HG02642 (cell line): Measurements from ENCODE around the gene LMLN.
"Not testable (repeated sequence)": the region's sequence is repeated elsewhere in the genome, so short reads cannot be mapped to it uniquely, and the experiment has no call there.

Experiments used
- ATAC-seq: cut with Tn5 transposase; IDR thresholded peaks from one replicate; pipeline ENCODE4 v1.9.1; 2021; ENCODE audit warnings: mild to moderate bottlenecking; ENCODE audit not compliant: unreplicated experiment, poor library complexity

LMLN gene

DNA sequence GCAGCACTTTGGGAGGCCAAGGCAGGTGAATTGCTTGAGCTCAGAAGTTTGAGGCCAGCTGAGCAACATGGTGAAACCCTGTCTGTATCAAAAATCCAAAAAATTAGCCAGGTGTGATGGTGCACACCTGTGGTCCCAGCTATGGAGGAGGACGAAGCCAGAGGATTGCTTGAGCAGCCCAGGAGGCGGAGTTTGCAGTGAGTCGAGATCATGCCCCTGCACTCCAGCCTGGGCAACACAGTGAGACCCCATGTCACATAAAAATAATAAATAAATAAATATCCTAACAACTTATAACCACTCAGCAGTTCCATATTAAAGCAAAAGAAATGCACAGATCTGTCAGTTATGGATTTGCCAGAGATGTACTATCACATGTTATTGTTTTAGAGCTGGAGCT lies 62.6 kb downstream of the LMLN start:
- ATAC-seq, result no peak

DNA sequence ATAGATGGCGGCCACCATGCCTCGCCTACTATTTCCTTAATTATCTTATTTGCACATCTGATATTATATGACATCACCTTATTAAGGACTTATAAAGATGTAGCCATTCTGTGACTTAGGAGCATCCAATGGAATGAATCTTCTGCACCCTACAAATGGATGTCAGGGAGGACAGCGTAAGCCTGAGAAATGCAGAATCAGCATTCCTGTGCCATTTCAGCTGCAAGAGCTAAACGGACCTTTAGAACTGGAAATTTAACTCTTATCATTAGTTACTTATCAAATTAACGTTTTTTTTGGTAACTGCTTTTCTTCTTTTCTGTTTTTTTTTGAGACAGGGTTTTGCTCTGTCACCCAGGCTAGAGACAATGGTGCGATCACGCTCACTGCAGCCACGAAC lies 65.6 kb downstream of the LMLN start:
- ATAC-seq, result no peak

DNA sequence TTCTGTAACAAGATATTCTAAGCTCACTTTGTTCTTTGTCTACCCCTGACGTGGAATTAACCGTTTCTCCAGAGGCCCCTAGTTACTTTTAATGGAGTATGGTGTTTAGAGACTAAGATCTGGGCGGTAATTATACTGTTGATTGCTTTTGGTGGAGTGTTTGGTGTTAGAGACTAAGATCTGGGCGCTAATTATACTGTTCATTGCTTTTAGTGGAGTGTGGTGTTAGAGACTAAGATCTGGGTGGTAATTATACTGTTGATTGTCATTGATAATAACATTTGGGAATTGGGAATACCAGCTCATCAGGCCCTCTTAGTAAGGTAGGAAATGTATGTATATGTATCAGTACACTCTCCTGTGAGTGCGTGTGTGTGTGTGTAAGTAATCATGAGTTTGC lies 66.6 kb downstream of the LMLN start:
- no peak for ATAC-seq

DNA sequence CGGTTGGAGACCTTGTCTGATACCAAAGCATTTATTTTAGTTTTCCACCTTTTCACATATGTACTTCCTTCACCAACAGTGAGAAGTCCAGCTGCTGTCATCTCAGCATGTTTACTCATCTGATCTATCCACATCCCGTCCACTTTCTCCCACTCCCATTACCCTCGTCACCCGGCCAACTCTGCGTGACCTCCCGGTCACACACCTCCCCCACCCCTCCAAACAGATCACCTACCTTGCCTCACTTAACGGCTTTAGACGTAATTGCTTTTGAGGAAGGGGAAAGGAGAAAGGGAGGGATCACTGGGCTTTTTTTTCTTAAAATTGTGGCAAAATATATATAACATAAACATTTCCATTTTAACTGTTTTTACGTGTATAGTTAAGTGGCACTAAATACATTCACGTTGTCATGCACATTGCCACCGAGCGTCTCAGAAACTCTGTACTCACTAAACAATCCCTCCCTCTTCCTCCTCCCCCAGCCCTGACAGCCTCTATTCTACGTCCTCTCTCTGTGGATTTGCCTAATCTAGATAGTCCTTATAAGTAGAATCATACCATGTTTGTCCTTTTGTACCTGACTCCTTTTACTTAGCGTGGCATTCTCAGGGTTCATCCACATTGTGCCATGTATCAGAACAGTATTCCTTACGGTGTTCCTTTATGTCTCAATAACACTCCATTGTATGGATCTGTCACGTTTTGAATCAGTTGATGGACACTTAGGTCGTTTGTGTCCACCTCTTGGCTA lies 67.2 kb downstream of the LMLN start:
- ATAC-seq, result no peak

DNA sequence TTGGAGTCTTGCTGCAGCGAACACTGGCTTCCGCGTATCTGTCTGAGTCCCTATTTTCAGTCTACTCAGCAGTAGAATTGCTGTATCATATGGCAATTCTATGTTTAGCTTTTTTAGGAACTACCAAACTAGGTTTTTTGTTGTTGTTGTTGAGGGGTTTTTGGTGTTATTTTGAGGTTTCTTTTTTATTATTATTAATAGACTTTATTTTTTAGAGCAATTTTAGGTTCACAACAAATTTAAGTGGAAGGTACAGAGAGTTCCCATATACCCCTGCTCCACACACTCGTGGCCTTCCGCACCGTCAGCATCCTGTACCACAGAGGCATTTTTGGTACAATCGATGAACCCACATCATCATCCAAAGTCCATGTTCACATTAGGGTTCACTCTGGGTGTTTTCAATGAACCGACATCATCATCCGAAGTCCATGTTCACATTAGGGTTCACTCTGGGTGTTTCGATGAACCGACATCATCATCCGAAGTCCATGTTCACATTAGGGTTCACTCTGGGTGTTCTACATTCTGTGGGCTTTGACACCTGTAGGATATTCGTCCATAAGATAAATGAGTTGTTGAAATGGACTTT lies 67.9 kb downstream of the LMLN start:
- ATAC-seq, result no peak

DNA sequence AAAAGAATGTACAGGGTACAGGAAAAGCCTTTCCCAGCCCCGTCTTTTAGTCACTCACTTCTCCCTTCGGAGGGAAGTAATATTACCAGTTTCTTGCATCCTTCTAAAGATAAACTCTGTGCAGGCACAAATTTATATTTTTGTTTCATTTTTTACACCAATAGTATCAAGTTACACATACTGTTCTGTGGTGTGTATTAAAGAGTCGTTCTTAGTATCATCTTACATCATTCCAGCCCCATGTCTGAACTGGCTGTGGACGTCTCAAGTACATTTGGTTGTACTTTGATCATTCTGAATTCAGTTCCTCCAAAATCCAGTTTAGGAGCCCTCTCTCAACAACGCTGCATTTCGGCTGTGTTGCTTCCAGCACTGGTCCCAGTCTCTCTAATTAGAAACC lies 68.7 kb downstream of the LMLN start:
- ATAC-seq, result no peak

DNA sequence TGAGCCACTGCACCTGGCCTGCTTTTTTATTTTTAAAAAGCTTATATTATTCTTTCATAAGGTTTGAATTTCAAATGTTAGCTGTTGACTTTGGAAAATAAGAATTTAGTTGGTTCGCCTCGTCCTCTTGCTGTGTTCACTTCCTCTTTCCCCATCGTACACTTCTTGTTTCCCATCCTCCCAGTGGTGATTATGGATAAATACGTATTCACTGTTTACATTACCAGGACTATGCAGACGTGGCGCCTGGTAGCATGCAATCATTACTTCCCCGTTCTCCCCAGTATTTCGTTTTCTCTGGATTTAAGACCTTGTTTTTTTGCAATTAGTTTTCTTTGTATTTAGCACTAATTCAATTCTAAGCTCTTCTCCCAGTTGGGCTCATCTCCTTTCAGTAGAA lies 70.1 kb downstream of the LMLN start:
- no peak for ATAC-seq

DNA sequence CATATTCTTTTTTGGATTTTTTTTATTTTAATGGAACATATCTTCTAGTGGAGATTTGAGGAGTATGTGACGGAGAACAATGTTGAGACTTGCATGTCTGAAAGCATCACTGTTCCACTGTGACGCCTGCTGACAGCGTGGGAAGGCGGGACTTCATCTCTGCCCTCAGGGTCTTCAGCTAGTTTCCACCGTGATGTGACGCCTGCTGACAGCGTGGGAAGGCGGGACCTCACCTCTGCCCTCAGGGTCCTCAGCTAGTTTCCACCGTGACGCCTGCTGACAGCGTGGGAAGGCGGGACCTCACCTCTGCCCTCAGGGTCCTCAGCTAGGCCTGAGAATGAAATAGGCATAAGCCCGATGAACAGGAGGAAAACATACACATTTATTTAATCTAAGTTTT lies 70.7 kb downstream of the LMLN start:
- ATAC-seq, result no peak

DNA sequence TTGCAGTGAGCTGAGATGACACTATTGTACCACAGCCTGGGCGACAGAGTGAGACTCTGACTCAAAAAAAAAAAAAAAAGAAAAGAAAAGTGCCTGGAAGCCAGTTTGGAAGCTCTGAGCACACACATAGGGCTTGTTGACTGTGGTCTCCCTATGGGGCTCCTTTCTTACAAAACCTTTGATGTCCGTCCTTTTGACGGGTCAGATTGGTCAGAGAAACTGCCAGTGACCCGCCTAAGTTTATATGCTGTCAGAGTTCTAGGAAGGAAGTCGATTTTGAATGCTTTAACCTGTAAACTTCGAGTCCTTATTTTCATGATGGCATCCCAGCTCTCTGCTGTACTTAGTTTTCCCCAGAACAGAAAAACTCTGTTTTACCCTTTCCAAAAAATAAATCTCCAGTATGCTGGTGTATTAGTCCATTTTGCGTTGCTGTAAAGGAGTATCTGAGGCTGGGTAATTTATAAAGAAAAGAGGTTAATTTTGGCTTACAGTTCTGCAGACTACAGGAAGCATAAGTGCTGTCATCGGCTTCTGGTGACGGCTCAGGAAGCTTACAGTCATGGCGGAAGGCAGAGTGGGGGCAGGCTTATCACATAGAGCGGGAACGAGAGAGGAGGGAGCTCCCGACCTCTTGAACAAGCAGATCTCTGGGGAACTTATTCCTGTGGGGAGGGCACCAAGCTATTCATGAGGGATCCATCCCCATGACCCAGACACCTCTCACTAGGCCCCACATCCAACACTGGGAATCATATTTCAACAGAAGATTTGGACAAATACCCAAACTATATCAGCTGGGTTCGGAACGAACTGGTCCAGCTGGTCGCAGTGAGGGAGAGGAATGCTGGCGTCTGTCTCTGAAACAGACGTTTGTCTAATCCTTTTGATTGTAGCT lies 72.3 kb downstream of the LMLN start:
- ATAC-seq, result no peak

DNA sequence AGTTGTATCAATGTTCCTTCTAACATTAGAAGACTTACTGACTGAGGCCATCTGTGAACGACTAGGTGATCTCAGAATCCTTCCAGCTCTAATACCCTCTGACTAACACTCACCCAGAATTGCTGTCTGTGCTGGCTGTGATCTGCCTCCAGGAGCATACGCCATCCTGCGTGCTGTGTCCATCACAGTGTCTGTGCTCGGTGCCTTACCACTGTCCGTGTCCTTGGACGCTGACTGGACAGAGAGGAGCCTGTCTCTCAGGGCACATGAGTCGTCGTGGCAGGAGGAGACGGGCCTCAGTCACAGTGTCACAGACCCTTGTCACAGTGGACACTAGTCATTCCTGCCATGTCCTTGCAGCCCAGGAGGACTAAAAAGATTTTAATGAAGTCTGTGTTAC lies 83.1 kb downstream of the LMLN start:
- ATAC-seq, result no peak

DNA sequence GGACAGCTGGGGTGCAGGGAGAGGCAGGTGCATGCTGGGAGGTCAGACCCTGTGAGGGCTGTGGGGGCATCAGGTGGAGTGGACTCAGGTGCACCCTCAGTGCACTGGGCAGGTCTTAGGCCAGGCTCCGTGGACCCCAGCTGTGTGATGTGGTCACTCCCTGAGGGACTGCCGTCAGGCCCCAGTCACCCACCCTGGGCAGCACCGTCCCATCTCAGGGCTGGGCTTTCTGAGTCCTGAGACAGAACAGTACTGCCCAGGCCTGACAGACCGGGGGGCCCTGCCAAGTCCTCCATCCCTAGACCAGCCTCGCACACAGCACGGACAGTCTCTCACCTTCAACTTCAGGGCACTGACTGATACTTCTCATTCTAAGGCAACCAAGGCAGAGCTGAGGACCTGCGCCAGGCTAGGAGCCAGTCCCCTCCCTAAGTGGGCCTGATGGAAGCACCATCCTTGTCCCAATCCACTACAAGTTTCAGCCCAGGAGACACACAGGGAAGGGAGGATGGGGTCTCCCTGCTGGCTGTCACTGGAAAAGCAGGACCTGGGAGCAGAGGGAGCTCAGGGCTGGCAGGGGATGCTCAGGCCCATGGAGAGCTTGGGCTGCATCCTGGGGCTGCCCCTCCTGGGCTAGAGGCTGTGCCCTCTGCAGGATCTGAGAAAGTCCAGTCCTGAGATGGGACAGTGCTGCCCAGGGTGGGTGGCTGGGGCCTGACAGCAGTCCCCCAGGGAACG lies 86.3 kb downstream of the LMLN start:
- ATAC-seq, result no peak

DNA sequence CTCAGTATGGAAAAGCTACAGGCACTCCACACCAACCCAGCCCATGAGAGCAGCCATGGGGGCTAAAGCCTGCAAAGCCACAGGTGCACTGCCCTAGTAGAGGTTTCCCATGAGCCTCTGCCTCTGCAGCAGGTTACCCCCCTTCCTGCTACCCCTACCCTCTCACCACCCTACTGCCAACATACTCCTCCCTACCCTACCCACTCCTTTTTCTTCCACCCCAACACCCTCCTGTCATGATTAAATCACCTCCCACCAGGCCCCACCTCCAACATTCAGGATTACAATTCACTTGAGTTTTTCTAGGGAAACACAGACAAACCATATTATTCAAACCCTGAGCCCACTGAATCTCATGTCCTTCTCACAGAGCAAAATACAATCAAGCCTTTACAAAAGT lies 88.4 kb downstream of the LMLN start:
- ATAC-seq, result no peak

DNA sequence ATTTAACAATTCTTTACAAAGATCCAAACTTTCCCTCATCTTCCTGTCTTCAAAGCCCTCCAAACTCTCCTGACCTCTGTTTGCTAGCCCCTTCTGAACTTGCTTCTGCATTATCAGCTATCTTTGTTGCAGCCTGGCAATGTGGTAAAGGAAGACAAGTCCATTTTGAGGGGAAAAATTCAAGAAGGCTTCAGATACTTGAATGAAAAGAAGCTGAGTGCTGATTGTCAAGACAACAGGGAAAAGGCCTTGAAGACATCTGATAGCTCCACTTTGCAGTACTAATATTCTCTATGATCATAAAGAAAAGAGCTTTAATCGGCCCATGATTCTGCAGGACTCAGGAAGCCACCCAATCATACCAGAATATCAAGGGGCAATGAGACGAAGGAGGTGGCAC lies 91.8 kb downstream of the LMLN start:
- ATAC-seq, result no peak

DNA sequence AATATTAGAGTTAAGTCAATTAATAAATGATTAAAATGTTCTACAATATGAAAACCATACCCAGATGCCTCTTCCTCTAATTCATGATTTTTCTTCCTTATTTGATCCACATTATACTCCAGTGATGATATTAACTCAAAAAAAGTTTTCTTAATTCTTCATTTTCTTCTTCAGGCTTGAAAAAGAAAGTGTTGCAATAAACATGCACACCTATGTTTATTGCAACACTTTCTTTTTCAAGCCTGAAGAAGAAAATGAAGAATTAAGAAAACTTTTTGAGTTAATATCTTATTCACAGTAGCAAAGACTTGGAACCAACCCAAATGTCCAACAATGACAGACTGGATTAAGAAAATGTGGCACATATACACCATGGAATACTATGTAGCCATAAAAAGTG lies 93.4 kb downstream of the LMLN start:
- ATAC-seq, result not testable (repeated sequence)

DNA sequence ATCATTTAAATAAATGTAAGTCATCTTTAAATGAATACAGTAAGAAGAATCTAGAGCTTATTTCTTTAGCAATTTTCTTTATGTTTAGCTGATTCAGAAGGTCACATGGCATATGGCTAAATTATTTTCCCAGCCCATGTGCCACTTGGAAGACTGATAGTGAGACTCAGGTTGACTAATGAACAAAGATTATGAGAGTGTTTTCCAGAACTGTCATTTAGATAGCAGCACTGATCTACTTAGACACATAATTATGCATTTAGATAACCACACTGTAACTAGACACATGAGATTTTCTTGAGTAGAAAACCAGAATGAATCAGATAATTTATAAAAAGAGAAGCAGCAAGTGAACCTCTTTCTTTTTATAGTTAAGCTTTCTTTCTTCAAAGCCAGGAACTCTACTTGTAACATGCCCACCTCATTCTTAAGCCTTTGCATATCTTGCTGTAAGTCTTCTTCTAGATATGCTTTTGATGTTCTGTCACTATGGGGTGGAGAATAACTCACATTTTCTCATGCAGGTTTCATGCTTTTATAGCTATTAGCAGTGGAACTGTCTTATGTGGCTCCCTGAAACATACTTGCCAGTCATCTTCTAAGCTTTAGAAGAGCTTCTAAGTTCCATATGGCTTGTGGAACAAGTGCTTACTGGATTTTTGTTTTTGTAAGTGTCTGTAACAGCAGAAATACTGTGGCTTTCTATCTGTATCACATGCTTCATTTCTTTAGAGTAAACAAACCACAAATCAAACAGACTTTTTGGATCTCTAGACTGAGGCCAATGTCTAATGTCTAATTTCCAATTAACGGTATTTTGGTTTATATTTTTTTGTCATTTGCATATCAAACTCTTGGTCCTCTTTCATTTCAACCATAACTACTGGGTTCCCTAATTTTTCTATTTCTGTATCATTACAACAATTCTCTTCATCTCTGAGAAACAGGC lies 101.4 kb downstream of the LMLN start:
- no peak for ATAC-seq

DNA sequence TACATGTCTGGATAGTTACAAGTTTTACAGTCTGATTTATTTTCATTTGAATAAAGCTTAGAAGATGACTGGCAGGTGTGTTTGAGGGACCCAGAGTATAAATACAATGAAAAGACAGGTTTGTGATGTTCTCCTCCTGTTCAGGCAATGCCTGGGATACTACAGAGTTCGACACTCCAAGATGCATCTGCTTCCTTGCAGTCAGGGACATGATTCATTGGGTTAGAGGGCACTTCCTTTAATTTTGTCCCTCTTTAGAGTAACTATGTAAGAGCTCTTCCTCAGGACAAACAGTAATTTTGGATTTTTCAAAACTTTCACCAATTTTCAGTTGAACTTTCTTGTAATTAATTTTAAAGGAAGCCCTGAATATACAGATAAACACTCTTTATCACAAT lies 102.0 kb downstream of the LMLN start:
- no peak for ATAC-seq

DNA sequence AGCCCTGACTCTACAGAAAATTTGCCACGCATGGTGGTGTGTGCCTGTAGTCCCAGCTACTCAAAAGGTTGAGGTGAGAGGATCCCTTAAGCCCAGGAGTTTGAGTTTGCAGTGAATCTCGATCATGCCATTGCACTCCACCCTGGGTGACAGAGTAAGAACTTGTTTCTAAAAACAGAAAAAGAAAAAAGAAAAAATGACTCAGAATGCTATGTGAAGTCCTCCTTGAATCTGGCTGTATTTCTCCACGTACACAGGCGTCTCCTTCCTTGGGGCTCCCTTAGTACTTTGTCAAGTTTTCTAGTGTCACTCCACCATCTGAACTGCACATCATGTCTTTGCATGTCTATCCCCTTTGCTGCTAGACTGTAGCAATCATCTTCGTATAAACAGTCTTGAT lies 104.4 kb downstream of the LMLN start:
- ATAC-seq, result no peak

DNA sequence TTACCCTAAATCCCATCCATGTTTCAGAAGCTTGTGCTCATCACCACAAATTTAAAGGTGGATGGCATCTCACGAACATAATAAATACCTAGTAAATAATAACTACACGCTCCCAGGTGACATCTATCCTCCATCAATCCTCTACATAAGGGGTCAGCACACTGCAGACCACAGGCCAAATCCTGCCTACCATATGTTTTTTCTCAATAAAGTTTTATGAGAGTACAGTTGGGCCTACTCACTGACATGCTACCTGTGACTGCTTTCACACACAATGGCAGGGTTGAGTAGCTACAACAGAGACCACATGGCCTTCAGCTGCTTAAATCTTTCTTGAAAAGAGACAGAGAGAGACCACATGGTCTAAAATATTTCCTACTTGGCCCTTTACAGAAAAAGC lies 105.9 kb downstream of the LMLN start:
- ATAC-seq, result no peak

DNA sequence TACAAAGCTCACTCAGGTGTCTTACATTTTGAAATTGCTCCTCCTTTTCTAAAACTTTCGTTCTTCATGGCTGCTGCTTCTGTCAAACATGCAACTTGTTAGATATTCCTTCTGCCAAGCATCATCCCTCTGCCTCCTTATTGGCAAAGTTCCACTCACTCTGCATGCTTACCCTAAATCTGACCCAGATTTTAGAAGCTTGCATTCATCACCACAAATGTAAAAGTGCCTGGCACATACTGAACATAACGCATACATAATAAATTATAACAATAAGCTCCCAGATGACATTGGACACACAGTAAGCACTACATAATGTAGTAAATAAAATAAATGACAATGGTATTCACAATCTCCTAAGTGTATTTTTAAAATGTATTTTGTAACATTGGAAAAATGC lies 107.4 kb downstream of the LMLN start:
- no peak for ATAC-seq

DNA sequence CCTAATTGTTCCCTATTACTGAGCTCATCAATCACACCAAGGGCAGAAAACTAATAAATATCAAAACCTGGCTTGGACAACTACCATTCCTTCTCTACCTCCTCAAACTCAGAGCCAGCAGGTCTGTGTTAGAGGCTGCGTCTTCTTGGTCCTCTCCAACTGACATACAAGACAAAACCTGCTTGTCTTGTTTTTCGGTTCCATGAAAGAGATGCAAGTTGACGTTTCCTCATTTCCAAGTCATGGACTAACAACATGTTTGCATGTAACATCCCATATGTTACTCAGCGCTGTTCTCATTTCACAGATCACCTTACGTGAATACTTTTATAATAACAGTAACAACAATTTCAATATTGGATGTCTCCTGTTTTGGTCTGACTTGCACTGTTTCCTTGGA lies 110.9 kb downstream of the LMLN start:
- no peak for ATAC-seq
